Astrocyte (in vitro differentiated cells and primary cell): ENCODE measurements around the gene SOSTDC1. TPM values are rescaled to one million over a fixed set of nuclear protein-coding genes. Genes with fewer than 3 reads are reported as not detected.

ENCODE experiments used
- DNase-seq: peaks from one replicate; pipeline ENCODE4 v3.0.0-alpha.2; 2010; ENCODE audit warnings: low read depth
- FAIRE-seq: peaks from 2 replicates; lab custom pipeline; 2011; peaks lifted over from hg19 to GRCh38; lab: Jason Lieb, UNC
- H2AFZ ChIP-seq: 2 replicates; pipeline ENCODE4 v1.6.0; 2012; ENCODE audit warnings: low read depth, low read length, inconsistent platforms
- H3K27ac ChIP-seq: 2 replicates; pipeline ENCODE4 v1.5.1; 2011; ENCODE audit warnings: low read depth, low read length, inconsistent platforms
- H3K27me3 ChIP-seq: 2 replicates; pipeline ENCODE4 v1.6.0; 2011; ENCODE audit warnings: low read length, inconsistent platforms; ENCODE audit not compliant: insufficient read depth
- H3K36me3 ChIP-seq: 2 replicates; pipeline ENCODE4 v1.5.1; 2011; ENCODE audit warnings: low read length, inconsistent platforms; ENCODE audit not compliant: insufficient read depth
- H3K4me1 ChIP-seq: 2 replicates; pipeline ENCODE4 v1.5.1; 2011; ENCODE audit warnings: low read length, inconsistent platforms; ENCODE audit not compliant: insufficient read depth
- H3K4me2 ChIP-seq: 2 replicates; pipeline ENCODE4 v1.6.0; 2012; ENCODE audit warnings: low read length, inconsistent platforms
- H3K4me3 ChIP-seq: 2 replicates; pipeline ENCODE4 v1.5.1; 2011; ENCODE audit warnings: low read depth, mild to moderate bottlenecking, low read length, inconsistent platforms; ENCODE audit not compliant: insufficient read depth
- H3K79me2 ChIP-seq: 2 replicates; pipeline ENCODE4 v1.6.0; 2012; ENCODE audit warnings: mild to moderate bottlenecking, low read length, inconsistent platforms; ENCODE audit not compliant: insufficient read depth
- H3K9ac ChIP-seq: 2 replicates; pipeline ENCODE4 v1.6.0; 2012; ENCODE audit warnings: mild to moderate bottlenecking, low read length, inconsistent platforms
- H3K9me3 ChIP-seq: 2 replicates; pipeline ENCODE4 v1.5.1; 2012; ENCODE audit warnings: low read depth, mild to moderate bottlenecking, low read length, inconsistent platforms; ENCODE audit not compliant: insufficient read depth
- H4K20me1 ChIP-seq: 2 replicates; pipeline ENCODE4 v1.6.0; 2012; ENCODE audit warnings: low read length, inconsistent platforms; ENCODE audit not compliant: insufficient read depth
- H3K27ac Mint-ChIP-seq: one replicate; pipeline ENCODE4 v1.8.0; 2021; ENCODE audit warnings: mild to moderate bottlenecking, mixed read lengths; ENCODE audit not compliant: unreplicated experiment
- H3K27me3 Mint-ChIP-seq: one replicate; pipeline ENCODE4 v1.8.0; 2021; ENCODE audit warnings: low read depth, mixed read lengths; ENCODE audit not compliant: unreplicated experiment
- H3K36me3 Mint-ChIP-seq: one replicate; pipeline ENCODE4 v1.8.0; 2021; ENCODE audit warnings: low read depth, mixed read lengths; ENCODE audit not compliant: unreplicated experiment
- H3K4me1 Mint-ChIP-seq: one replicate; pipeline ENCODE4 v1.8.0; 2021; ENCODE audit warnings: low read depth, mixed read lengths; ENCODE audit not compliant: unreplicated experiment
- H3K4me3 Mint-ChIP-seq: one replicate; pipeline ENCODE4 v1.8.0; 2021; ENCODE audit warnings: mild to moderate bottlenecking, moderate library complexity, mixed read lengths; ENCODE audit not compliant: unreplicated experiment
- H3K9me3 Mint-ChIP-seq: one replicate; pipeline ENCODE4 v1.8.0; 2021; ENCODE audit warnings: mild to moderate bottlenecking, mixed read lengths; ENCODE audit not compliant: unreplicated experiment
- CTCF ChIP-seq: IDR thresholded peaks from 2 replicates; pipeline ENCODE4 v1.5.1; 2011; ENCODE audit warnings: low read depth, mild to moderate bottlenecking, inconsistent platforms, low read length, moderate library complexity; ENCODE audit not compliant: insufficient read depth
- EZH2 ChIP-seq: IDR thresholded peaks from 2 replicates; pipeline ENCODE4 v1.6.1; 2012; ENCODE audit warnings: mild to moderate bottlenecking, low read length, inconsistent platforms; ENCODE audit not compliant: insufficient read depth
- total RNA-seq: library from RNA; stranded (reverse); gene quantifications from 2 replicates; pipeline ENCODE4 v1.2.1, GENCODE V29; 2021

Gene SOSTDC1
- total RNA-seq, 1 donor from 2014 or later, result 0.23 TPM

GRCh38 chr7:16494955-16495719 lies 29.6 kb upstream of the SOSTDC1 start:
- no peak overlapping the region for H2AFZ ChIP-seq
- peaks cover 27% of the 10 kb centered on the region for H3K4me1 Mint-ChIP-seq
- H3K27me3 ChIP-seq, result no peaks in the 10 kb centered on the region
- peaks cover 9% of the 10 kb centered on the region for H3K4me1 ChIP-seq
- no peak for FAIRE-seq
- H3K27ac Mint-ChIP-seq, result no peak overlapping the region
- no peaks in the 10 kb centered on the region for H3K9me3 Mint-ChIP-seq
- no peak for DNase-seq
- no peak overlapping the region for H3K4me3 Mint-ChIP-seq
- H3K36me3 Mint-ChIP-seq, result no peaks in the 10 kb centered on the region
- no peak overlapping the region for H3K27ac ChIP-seq
- no peak overlapping the region for H3K9ac ChIP-seq
- H3K79me2 ChIP-seq, result no peaks in the 10 kb centered on the region
- no peak overlapping the region for H3K4me3 ChIP-seq
- H3K27me3 Mint-ChIP-seq, result no peaks in the 10 kb centered on the region
- no peak overlapping the region for H3K4me2 ChIP-seq
- no peaks in the 10 kb centered on the region for H4K20me1 ChIP-seq
- no peak for TF ChIP-seq CTCF
- TF ChIP-seq EZH2, result no peak
- H3K9me3 ChIP-seq, result no peaks in the 10 kb centered on the region
- H3K36me3 ChIP-seq, result no peaks in the 10 kb centered on the region

GRCh38 chr7:16494551-16494950 lies 29.0 kb upstream of the SOSTDC1 start:
- TF ChIP-seq EZH2 (no peak), CTCF (no peak)
- H3K4me3 ChIP-seq, result no peak overlapping the region
- H3K9me3 ChIP-seq, result no peaks in the 10 kb centered on the region
- H3K4me2 ChIP-seq, result no peak overlapping the region
- Mint-ChIP-seq H3K36me3 (no peaks in the 10 kb centered on the region), H3K4me1 (peaks cover 27% of the 10 kb centered on the region), H3K27ac (no peak overlapping the region), H3K27me3 (no peaks in the 10 kb centered on the region), H3K9me3 (no peaks in the 10 kb centered on the region), H3K4me3 (no peak overlapping the region)
- H3K27ac ChIP-seq, result no peak overlapping the region
- H4K20me1 ChIP-seq, result no peaks in the 10 kb centered on the region
- no peaks in the 10 kb centered on the region for H3K27me3 ChIP-seq
- FAIRE-seq (no peak), DNase-seq (no peak)
- no peak overlapping the region for H3K9ac ChIP-seq
- H3K36me3 ChIP-seq, result no peaks in the 10 kb centered on the region
- H3K4me1 ChIP-seq, result peaks cover 9% of the 10 kb centered on the region
- no peak overlapping the region for H2AFZ ChIP-seq
- H3K79me2 ChIP-seq, result no peaks in the 10 kb centered on the region

GRCh38 chr7:16493266-16493665 lies 27.7 kb upstream of the SOSTDC1 start:
- Mint-ChIP-seq H3K27ac (no peak overlapping the region), H3K4me1 (peaks cover 27% of the 10 kb centered on the region), H3K27me3 (no peaks in the 10 kb centered on the region), H3K9me3 (no peaks in the 10 kb centered on the region), H3K4me3 (no peak overlapping the region), H3K36me3 (no peaks in the 10 kb centered on the region)
- Histone ChIP-seq H3K27ac (no peak overlapping the region), H4K20me1 (no peaks in the 10 kb centered on the region), H3K27me3 (no peaks in the 10 kb centered on the region), H3K4me1 (peaks cover 9% of the 10 kb centered on the region), H3K79me2 (no peaks in the 10 kb centered on the region), H3K9me3 (no peaks in the 10 kb centered on the region), H3K4me2 (no peak overlapping the region), H2AFZ (no peak overlapping the region), H3K9ac (no peak overlapping the region), H3K4me3 (no peak overlapping the region), H3K36me3 (no peaks in the 10 kb centered on the region)
- DNase-seq (no peak), FAIRE-seq (no peak)
- TF ChIP-seq EZH2 (no peak), CTCF (no peak)
